ENCODE data around the gene KDM7A.

The KDM7A gene, protein sequence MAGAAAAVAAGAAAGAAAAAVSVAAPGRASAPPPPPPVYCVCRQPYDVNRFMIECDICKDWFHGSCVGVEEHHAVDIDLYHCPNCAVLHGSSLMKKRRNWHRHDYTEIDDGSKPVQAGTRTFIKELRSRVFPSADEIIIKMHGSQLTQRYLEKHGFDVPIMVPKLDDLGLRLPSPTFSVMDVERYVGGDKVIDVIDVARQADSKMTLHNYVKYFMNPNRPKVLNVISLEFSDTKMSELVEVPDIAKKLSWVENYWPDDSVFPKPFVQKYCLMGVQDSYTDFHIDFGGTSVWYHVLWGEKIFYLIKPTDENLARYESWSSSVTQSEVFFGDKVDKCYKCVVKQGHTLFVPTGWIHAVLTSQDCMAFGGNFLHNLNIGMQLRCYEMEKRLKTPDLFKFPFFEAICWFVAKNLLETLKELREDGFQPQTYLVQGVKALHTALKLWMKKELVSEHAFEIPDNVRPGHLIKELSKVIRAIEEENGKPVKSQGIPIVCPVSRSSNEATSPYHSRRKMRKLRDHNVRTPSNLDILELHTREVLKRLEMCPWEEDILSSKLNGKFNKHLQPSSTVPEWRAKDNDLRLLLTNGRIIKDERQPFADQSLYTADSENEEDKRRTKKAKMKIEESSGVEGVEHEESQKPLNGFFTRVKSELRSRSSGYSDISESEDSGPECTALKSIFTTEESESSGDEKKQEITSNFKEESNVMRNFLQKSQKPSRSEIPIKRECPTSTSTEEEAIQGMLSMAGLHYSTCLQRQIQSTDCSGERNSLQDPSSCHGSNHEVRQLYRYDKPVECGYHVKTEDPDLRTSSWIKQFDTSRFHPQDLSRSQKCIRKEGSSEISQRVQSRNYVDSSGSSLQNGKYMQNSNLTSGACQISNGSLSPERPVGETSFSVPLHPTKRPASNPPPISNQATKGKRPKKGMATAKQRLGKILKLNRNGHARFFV

DNA sequence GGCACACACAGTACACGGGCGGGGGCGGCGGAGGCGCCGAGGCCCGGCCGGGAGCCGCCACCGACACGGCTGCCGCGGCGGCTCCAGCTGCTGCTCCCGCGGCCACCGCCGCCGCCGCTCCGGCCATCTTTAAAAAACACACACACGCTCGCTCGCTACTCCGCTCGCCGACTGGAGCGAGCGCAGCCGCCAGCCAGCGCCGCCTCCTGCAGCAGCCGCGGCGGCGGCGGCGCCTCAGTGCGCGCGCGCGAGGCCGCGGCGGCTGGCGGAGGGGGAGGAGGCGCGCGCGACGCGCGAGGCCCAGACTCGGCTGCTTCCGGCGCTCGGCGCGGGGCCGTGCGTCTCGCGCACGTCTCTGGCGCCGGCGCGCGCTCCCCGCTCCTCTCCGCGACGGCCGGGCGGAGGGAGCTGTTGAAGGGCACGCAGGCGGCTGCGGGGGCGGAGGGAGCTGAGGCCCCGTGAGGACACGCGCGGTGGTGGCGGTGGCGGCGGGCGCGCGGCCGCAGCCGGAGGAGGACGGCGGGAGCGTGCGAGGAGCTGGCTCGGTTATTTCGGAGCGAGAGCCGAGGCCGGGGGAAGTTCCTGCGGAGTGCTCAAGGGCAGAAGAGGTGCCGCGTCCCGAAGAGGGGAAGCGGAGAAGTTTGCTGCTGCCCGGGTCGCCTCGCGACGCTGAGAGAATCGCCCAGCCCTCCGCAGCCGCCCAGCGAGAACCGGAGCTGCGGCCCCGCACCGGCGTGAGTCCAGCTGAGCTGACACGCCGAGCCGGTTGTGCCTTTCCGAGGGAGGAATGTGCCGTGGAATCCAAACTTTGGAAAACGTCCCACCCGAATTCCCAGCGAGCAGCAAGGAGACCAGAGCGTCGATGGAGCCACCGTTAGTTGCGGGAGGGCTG, at the start of gene KDM7A:
KDM7A (minus strand) TSS at position 173 of the 892 bp plus-strand sequence; CDS start at position 127, 46 bp downstream.
- peak; percentile 88 for DNase-seq (ENCODE audit: low spot score)

DNA sequence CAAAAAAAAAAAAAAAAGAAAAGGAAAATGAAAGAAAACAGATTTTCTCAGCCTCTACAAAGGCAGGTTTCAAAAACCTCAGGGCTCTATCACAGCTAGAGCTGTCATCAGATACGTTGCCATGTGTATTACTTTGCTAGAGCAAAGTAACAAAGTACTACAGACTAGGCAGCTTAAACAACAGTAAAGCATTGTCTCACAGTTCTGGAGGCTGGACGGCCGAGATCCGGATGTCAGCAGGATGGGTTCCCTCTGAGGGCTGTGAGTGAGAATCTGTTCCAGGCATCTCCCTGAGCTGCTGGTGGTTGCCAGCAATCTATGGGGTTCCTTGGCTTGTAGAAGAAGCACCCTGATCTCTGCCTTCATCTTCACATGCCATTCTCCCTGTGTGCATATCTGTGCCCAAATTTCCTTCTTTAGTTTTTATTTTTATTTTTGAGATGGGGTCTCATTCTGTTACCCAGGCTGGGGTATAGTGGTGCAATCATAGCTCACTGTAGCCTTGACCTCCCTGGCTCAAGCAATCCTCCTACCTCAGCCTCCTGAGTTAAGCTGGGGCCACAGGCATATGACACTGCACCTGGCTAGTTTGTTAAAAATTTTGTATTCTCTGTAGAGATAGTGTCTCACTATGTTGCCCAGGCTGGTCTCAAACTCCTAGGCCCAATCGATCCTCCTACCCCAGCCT, 48.9 kb upstream of the KDM7A start:
- DNase-seq (ENCODE audit: low spot score), result peak; percentile 33

DNA sequence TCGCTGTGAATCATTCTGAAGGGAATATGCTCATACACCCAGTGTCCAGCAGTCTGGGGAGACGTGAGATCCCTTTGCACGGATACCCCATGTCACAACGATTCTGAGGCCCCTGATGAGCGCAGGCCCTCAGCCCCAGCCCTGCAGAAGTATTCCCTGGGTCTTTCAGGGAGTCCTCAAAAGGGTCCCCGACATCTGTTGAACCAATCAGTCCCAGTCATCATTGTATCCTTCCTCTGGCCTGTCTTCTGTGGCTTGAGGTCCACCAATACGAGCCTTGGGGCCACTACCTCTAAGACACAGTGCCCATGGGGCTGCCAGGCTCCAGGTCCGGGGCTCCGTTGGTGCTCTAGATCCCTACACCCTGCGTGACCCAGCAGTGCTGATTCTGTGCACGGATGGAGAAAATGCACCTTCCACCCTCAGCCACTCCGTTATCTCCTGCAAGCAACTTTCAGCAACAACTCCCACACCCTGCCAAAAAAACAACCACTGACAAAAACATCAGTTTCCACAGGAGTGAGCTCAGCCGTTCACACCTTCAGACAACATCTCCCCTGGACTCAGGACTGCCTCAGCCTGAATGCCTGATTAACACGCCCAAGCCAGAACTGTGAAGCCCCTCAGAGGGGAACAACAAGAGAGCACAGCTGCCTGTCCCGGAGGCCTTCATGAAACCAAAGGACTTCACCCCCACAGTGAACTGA, 46.9 kb upstream of the KDM7A start:
- no peak for DNase-seq (ENCODE audit: low spot score)

DNA sequence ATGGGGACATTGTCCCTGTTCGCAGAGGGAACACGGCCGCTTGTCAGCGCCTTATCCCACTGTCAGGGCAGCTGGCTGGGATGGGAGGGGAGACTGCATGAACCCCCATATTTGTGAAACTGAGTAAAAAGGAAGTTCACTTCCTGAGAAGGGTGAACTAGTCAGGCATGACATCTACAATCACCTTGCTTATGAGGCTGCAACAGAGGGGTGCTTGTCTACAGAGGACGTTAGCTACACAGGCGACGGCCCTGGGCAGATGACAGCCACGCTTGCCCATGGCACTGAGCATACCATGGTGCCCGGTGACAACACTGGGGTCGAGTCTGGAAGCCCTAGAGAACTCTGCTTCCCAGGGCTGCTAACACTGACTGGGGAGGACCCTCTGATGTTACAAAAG, 46.0 kb upstream of the KDM7A start:
- no peak for DNase-seq (ENCODE audit: low spot score)

DNA sequence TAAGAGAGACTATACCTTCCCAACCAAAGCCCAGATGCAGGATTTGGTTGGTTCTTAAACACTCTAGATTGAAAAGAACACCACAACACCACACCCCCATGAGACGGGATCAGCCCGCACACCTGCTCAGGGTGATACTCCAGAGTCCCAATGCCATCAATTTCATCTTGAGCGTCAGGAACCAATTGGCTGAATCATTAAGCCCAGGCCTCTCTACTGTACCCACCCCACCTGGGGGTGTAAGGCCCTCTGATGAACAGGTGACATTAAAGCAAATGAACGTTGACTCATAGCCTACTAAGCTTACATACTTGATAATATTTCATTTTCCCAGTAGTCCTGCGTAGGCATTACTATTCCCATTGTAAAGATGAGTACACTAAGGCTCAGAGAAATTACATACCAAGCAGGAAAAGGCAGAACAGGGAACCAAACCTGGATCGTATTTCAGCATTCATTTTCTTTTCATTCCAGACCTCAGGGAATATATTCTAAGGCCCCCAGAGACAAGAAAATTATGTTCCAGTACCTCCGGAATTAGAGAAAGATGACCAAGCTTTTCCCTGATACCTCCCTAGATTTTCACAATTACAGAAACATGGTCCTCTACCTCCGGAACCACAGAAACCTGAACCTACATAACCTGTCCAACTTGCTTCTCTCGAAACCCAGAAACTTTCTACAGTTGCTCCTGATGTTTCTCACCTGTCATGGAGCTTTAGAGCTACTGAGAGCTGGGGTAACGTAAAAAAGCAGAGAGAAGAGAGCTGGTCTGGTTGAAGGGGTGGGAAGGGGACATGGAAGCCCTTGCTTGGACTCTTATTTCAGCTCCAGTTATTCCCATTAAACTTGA, 43.1 kb upstream of the KDM7A start:
- DNase-seq (ENCODE audit: low spot score), result no peak

DNA sequence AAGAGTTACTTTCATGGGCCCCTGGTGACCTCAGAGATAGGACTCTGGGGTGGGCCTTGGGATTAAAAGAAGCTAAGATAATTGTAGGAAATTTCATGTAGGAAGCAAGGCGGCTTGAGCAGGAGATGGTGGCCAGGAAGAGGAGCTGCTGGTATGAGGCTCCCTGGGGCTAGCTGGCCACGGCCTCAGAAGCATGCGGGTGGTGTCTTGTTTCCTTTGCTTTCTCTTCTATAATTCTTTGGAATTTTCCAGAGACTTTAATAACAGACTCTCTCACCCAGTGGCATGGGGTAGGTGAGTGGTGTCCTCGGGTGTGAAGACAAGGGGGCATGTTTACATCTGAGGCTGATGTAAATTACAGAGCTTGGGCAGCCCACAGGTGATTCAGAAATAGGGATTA, 41.9 kb upstream of the KDM7A start:
- no peak for DNase-seq (ENCODE audit: low spot score)

DNA sequence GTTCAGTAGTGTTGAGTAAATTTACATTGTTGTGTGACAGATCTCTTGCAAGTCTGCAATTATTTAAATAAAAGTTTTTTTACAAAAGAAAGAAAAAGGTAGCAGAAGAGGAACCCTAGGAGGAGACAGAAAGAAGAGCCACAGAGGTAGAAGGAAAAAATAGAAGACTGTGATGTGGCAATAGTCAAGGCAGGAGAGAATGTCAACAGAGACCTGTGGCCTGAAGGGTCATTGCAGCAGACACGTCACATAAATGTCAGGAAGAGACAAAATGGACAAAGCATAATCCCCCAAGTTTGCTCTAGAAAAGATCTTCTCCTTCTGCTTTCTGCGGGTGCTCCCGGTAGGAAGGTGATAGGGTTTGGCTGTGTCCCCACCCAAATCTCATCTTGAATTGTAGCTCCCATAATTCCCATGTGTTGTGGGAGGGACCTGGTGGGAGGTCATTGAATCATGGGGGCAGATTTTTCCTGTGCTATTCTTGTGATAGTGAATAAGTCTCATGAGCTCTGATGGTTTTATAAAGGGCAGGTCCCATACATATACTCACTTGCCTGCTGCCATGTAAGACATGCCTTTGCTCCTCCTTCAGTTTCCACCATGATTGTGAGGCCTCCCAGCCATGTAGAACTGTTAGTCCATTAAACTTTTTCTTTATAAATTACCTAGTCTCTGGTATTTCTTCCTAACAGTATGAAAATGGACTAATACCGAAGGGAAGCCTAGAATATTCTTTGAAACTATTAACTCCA, 41.1 kb upstream of the KDM7A start:
- DNase-seq (ENCODE audit: low spot score), result no peak

DNA sequence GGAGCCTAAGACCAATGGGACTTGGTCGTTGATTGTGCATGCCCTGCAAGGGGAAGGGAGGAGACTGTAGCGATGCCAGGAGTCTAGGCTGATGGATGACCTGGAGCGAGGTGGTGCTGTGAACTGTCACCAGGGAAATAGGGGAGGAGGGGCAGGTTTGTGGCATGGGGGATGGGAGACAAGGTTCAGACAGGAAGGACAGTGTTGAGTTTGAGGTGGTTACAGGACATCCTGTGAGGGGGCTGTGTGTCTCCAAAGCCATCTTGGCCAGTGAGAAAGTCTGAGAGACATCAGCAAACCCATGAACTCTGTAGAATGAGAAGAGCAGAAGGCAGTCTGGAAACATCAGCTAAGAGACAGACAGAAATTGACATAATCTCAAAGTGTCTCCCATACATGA, 38.5 kb upstream of the KDM7A start:
- DNase-seq (ENCODE audit: low spot score), result no peak

DNA sequence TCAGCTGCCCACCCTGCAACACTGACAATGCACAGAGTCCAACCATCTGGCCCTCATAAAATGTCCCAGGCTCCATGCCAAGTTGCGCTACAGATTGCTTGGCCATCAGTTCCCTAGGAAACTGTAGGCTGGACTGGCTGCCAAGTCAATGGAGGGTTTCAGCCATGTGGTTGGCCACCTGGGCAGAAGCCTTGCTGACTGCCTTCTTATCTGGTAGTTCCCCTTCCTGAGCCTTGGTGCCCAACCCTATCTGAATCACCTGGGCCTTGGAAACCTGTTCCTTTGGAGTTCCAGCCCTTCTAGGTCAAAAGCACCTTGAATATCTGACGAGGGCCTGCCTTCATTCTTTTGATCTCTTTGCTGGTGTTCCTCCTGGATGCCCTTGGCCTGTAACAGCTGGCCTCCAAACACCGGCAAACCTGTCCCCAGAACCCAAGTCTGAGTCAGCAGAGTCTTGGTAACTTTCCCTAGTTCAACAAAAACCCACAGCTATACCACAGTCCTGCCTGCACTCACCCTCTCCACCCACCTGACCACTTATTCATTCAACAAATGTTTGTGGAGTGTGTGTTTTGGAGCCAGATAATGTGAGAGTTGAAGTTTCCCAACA, 37.4 kb upstream of the KDM7A start:
- DNase-seq (ENCODE audit: low spot score), result no peak

DNA sequence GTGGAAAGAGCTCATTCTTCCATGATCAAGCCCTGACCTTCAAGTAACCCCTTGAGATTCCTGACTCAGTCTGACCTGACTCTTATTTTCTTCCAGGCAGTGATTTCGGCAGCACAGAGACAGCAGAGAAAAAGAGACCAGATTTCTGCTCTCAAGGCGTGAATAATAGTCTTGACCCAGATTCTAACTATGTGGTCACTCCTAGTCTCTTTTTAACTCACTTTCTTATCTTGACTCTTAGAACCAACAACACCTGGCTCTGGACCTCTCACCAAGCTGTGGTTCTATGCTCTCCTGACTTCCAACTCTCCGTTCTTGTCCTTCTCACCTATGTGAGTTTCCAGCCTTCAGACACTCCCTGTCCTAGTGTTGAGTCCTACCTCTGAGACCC, 36.9 kb upstream of the KDM7A start:
- DNase-seq (ENCODE audit: low spot score), result no peak

DNA sequence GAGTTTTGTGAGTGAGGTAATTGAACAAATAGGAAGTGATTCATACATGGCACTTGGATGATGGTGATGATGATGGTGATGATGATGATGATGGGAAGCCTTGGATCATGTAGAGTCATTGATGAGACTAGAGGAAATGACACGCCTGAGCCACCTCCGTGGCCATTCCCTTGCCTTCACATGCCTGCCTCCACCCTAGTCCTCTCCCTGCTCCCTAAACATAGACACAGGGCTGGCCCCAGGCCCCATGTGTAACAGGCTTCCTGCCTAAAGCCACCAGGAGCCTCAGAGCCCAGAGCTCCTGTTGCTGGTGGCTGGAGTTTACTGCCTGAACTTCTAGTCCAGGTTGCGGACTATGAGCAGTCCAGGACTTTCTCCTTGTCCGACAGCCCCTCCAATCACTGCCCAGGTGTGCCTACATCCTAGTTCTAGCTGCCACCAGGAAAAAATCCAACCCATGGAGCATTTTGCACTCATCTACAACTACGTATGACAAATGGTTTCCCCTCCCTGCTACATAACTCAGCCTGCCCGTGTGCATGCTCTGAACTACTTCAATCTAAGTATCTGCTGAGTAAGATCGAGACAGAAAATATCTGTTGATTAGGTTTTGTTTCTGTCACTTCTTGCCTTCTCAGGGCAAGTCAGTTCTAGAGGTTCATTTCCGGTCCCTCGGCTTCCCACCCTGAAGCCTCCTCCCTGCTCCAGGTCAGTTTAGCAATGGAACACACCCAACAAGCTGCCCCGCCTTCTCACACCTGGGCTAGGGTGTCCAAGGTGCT, 35.5 kb upstream of the KDM7A start:
- DNase-seq (ENCODE audit: low spot score), result no peak

DNA sequence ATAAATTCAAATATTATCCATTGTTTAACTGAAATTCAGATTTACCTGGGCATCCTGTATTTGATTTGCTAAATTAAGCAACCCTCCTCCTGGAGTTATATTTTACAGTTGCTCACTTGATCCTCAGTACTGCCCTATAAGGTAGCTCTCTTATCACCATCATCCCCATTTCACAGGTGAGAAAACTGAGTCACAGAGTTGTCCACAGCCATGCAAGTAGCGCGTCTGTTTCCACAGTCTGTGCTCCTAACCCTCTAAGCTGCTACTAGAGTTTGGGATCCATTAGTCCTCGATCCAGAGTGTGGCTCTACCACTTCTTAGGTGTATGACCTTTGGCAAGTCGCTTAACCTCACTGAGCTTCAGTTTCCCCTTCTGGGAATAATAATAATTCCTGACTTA, 34.9 kb upstream of the KDM7A start:
- no peak for DNase-seq (ENCODE audit: low spot score)

DNA sequence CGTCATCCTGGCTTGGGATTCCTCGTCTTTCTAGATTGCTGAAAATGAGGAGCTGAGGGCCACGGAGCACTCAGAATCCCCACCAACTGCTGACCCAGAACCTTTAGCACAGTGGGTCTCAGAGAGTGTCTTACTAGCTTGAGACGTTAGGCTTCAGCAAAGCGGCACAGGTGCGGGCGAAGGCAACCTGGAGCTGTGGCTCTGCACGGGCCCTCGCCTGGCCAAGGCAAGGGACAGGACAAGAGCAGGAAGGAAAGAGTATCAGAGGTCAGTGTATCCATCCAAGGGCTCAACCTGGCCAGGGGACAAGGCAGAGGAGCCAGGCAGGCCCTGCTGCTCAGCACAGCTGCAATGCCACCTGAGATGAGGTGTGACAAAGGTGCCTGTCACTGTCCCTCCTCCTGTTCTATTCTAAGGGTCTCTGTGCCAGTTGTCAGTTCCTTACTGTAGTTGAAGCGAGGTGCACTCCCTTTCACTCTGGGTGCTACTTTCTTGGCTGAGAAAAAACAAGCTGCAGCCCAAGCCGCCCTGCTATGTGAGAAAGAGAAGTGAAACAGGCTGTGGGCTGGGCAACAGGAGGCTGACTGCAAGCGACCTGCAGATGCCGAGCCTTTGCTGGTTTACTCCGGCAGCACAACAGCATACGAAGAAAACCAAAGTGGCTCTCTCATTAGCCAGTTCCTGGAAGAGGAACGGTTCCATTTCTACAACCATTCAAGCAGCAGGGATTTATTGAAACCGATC, 33.3 kb upstream of the KDM7A start:
- no peak for DNase-seq (ENCODE audit: low spot score)

DNA sequence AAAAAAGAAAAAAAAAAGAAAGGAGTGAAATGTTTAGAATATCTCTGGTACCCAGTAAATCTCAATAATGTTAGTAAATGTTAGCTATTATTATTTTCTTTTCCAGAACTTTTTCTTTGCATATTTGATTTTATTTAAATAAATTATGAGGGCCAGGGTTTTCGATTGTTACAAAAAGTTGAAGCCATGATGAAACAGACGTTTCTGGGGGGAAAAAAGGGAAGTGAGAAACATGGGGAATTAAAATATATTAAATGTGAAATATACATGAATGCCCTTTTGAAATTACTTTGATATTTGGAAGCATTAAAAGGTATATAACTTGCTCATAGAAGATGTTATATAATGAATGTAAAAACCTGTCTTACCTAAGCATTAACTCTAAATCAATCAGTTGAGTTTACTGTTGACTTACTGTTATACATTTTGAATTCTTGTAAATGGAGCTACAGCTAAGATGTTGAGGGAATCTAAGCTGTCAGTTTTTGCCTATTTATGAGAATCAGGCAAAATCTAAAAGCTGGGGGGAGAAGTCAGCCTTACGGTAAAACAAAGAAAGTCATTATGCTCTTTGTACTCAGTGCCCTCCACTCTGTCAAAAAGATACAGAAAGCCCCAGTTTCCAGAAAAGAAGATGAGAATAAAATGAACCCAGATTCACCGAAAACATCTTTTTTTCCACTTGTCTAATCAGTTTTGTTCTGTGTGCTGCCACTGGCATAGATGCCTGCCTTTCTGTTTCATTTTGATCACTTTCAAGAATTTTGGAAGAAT, 30.0 kb upstream of the KDM7A start:
- no peak for DNase-seq (ENCODE audit: low spot score)

DNA sequence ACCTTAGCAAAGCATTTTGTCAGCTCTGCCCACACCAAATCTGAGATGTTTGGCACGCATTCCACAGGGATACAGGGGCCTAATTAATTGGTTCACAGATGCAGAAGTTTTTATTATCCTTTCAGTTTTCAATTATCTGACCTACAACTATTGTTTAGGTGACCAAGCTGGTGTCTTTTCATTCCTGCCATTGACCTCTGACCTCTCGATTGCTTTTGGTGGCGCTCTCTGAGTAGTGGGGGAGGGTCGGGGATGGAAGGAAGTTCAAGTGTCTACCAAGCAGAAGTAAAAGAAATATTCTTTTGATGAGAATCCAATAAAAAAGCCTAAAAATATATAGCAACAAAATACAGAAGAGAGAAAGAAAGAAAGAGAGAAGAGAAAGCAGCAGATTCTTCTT, 28.8 kb upstream of the KDM7A start:
- DNase-seq (ENCODE audit: low spot score), result no peak

DNA sequence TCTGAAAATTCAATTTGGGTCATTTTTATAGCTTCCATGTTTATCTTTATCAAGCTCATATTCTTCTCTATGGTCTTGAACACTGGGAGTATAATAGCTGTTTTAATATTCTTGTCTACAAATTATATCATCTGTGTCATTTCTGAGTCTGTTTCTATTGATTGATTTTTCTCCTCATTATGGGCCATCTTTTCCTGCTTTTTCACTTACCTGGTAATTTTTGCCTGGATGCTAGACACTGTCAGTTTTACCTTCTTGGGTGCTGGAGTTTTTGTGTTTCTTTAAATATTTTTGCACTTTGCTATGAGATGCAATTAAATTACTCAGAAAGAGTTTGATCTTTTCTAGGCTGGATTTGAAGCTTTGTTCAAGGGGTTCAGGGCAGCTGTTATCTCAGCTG, 26.8 kb upstream of the KDM7A start:
- no peak for DNase-seq (ENCODE audit: low spot score)

Measured in HuH-7 (cell line).